Mammary epithelial cell (primary cell): Measurements from ENCODE around the gene BCL11B.

Experiments
- CTCF ChIP-seq, 2 donors: IDR thresholded peaks in 1 of 2; conservative IDR thresholded peaks in 1 of 2; 2 replicates each; pipeline ENCODE4 v1.5.1; 2011 to 2012; ENCODE audit warnings: inconsistent platforms in 2 of 2, low read length in 2 of 2, mild to moderate bottlenecking in 2 of 2, control low read depth in 1 of 2, low read depth in 1 of 2; ENCODE audit not compliant: insufficient read depth in 1 of 2; ENCODE audit errors: extremely low read depth in 1 of 2
- EZH2 ChIP-seq: IDR thresholded peaks from 2 replicates; pipeline ENCODE4 v1.6.1; 2012; ENCODE audit warnings: low read length, inconsistent platforms, borderline replicate concordance

- TF ChIP-seq CTCF (conservative IDR thresholded peaks at IDR 0.05 in 1 of 2, IDR thresholded peaks at IDR 0.05 in 1 of 2; ENCODE audit: extremely low read depth in 1 of 2, insufficient read depth in 1 of 2, low read depth in 1 of 2, low read length in 2 of 2), result no peak
- TF ChIP-seq EZH2, result no peak
Measured at GRCh38 chr14:99211410-99211809, 60.6 kb downstream of the BCL11B start.
